Endothelial cell (in vitro differentiated cells): Measurements from ENCODE around the gene ICE1. TPM values are rescaled to one million over a fixed set of nuclear protein-coding genes. Genes with fewer than 3 reads are reported as not detected.

ENCODE experiments used
- DNase-seq: peaks from one replicate; pipeline ENCODE4 v3.0.0; 2021; ENCODE audit warnings: low spot score
- H3K27ac Mint-ChIP-seq: one replicate; pipeline ENCODE4 v1.8.0; 2021; ENCODE audit warnings: mixed read lengths, inconsistent platforms; ENCODE audit not compliant: unreplicated experiment
- H3K27me3 Mint-ChIP-seq: one replicate; pipeline ENCODE4 v1.8.0; 2021; ENCODE audit warnings: mild to moderate bottlenecking, moderate library complexity, mixed read lengths, inconsistent platforms; ENCODE audit not compliant: unreplicated experiment
- H3K36me3 Mint-ChIP-seq: one replicate; pipeline ENCODE4 v1.8.0; 2021; ENCODE audit warnings: mild to moderate bottlenecking, low read depth, mixed read lengths, inconsistent platforms; ENCODE audit not compliant: unreplicated experiment
- H3K4me1 Mint-ChIP-seq: one replicate; pipeline ENCODE4 v1.8.0; 2021; ENCODE audit warnings: mild to moderate bottlenecking, mixed read lengths, inconsistent platforms; ENCODE audit not compliant: unreplicated experiment
- H3K4me3 Mint-ChIP-seq: one replicate; pipeline ENCODE4 v1.8.0; 2021; ENCODE audit warnings: mild to moderate bottlenecking, mixed read lengths, inconsistent platforms; ENCODE audit not compliant: unreplicated experiment
- H3K9me3 Mint-ChIP-seq: one replicate; pipeline ENCODE4 v1.8.0; 2021; ENCODE audit warnings: mixed read lengths, inconsistent platforms; ENCODE audit not compliant: unreplicated experiment
- total RNA-seq: library from RNA; stranded (reverse); fragmentation: NEBNext Ultra II Directional; extraction: Animal tissue kit (Norgen Biotek cat#: 25700); gene quantifications from one replicate; pipeline ENCODE4 v1.2.1, GENCODE V29; 2021; ENCODE audit not compliant: unreplicated experiment
- TF ChIP-seq, protein P1 (sequence below): fragments of 200-600 bp; sonication (generic); IDR thresholded peaks from one replicate; pipeline ENCODE4 v1.5.0; 2021; ENCODE audit warnings: antibody characterized with exemption; ENCODE audit not compliant: unreplicated experiment

The ICE1 gene
- total RNA-seq, 1 donor from 2014 or later: 34.9 TPM

DNA sequence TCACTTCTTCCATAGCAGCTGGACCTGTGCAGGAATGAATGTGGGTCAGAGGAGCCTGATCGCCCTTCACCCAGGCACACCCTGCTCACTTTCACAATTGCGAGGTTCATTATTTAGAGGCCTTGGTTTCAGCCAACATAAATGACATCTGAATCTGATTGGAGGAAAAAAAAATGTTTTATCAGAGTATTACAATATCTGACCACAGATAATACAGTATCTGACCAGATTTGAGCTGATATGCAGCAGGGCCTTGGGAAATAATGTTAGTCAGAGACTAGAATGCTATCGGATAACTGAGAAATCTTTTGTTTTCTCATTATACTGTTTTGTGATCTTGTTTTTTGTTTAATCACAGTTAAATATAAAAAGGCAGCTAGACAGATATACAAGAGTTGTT, 7.7 kb downstream of the ICE1 start:
- no peak for DNase-seq
- Mint-ChIP-seq H3K4me1 (peaks cover 9% of the 10 kb centered on the region), H3K9me3 (no peaks in the 10 kb centered on the region), H3K36me3 (no peaks in the 10 kb centered on the region), H3K27me3 (no peaks in the 10 kb centered on the region), H3K27ac (no peak overlapping the region), H3K4me3 (no peak overlapping the region)
- TF ChIP-seq, protein P1, sequence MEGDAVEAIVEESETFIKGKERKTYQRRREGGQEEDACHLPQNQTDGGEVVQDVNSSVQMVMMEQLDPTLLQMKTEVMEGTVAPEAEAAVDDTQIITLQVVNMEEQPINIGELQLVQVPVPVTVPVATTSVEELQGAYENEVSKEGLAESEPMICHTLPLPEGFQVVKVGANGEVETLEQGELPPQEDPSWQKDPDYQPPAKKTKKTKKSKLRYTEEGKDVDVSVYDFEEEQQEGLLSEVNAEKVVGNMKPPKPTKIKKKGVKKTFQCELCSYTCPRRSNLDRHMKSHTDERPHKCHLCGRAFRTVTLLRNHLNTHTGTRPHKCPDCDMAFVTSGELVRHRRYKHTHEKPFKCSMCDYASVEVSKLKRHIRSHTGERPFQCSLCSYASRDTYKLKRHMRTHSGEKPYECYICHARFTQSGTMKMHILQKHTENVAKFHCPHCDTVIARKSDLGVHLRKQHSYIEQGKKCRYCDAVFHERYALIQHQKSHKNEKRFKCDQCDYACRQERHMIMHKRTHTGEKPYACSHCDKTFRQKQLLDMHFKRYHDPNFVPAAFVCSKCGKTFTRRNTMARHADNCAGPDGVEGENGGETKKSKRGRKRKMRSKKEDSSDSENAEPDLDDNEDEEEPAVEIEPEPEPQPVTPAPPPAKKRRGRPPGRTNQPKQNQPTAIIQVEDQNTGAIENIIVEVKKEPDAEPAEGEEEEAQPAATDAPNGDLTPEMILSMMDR: no peak

DNA sequence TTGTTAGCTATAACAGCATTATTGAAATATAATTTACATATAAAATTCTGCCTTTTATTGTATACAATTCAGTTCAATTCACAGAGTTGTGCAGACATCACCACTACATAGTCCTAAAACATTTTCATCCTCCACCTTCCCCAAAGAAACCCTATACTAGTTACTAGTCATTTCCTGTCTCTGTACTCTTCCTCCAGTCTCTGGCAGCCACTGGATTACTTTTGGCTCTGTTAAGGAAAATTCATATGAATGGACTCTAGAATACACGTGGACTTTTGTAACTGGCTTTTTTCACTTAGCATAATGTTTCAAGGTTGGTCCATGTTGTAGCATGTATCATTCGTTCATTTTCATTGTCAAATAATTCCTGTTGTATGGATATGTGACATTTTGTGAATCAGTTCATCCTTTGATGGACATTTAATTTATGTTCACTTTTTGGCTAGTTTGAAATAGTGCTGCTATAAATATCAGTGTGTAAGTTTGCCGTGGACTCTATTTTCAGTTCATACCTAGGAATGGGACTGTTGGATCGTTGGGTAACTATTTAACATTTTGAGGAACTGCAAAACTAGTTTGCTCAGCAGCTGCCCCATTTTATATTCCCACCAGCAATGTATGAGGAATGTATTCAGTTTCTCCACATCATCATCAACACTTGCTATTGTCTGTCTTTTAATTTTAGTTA, 9.7 kb downstream of the ICE1 start:
- TF ChIP-seq, protein P1: no peak
- Mint-ChIP-seq H3K4me3 (no peak overlapping the region), H3K27me3 (no peaks in the 10 kb centered on the region), H3K36me3 (no peaks in the 10 kb centered on the region), H3K4me1 (peaks cover 9% of the 10 kb centered on the region), H3K9me3 (no peaks in the 10 kb centered on the region), H3K27ac (no peak overlapping the region)
- DNase-seq: no peak

DNA sequence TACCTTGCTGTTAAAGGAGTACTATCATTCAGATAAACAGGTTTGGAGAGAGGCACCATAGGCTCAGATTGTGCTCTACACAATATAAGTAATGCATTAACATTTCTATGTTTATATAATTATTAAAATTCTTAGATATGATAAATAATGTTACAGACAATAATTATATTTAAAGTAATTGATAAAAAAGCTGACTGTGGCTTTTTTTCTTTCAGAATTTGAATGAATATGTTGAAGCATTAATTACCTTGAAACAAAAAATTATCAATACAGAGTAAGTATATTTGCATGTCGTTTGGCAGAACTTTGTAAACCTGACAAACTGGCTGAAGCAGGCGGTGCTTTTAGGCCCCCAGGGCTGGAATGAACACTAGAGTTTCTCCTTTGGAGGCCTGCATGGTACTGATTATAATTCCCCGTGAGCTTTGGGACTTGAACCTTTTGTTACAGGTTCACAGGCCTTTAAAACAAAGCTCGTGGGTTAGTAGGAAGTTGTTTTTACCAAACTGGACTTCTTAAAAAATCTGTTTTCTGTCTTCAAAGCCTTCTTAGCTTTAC, 13.8 kb downstream of the ICE1 start:
- H3K4me1 Mint-ChIP-seq: no peaks in the 10 kb centered on the region
- no peak overlapping the region for H3K27ac Mint-ChIP-seq

DNA sequence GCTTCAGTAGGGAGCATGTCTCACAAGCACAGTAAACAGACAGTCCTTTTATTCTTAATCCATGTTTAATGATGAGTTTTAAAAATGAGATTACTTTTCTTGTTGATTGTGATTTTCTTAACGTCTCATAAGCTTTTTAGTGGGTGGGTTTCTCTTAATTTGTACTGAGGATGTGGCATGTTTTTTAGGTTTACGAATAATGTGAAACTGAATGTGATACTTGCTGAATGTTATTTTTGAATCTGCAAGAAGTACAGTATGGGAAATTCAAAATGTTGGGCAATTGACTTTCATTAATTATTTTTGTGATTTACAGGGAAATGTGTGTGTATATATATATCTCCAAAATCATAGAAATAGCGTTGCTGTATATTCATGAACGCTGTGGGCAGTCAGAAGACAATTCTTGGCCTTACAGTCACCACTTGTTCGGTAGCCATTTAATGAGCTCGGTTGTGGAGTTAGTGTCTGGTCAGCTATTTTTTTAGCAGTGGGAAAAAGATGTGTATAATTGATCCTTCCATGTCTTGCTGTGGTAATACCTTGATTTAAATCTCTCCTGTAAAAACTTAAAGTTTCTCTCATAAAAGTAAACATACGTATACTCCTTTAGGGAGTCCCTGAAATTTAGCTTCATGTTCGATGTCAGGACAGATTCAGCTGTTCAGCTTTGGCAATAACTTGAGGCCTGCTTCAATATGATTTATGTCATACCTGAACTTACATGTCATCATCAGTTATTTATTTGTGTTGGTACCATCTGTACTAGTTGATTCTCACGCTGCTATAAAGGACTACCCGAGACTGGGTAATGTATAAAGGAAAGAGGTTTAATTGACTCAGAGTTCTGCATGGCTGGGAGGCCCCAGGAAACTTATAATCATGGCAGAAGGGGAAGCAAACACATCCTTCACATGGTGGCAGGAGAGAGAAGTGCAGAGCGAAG, 15.0 kb downstream of the ICE1 start:
- DNase-seq: no peak
- Mint-ChIP-seq H3K36me3 (peaks cover 10% of the 10 kb centered on the region), H3K4me1 (no peaks in the 10 kb centered on the region), H3K9me3 (no peaks in the 10 kb centered on the region), H3K27me3 (no peaks in the 10 kb centered on the region), H3K4me3 (no peak overlapping the region), H3K27ac (peak overlapping the region; percentile 54)
- TF ChIP-seq, protein P1: no peak

More for the DNA sequence above, 13.8 kb downstream of the ICE1 start:
- H3K36me3 Mint-ChIP-seq: peaks cover 10% of the 10 kb centered on the region
- no peak overlapping the region for H3K4me3 Mint-ChIP-seq
- TF ChIP-seq, protein P1: no peak
- no peaks in the 10 kb centered on the region for H3K9me3 Mint-ChIP-seq
- DNase-seq: no peak
- H3K27me3 Mint-ChIP-seq: no peaks in the 10 kb centered on the region

DNA sequence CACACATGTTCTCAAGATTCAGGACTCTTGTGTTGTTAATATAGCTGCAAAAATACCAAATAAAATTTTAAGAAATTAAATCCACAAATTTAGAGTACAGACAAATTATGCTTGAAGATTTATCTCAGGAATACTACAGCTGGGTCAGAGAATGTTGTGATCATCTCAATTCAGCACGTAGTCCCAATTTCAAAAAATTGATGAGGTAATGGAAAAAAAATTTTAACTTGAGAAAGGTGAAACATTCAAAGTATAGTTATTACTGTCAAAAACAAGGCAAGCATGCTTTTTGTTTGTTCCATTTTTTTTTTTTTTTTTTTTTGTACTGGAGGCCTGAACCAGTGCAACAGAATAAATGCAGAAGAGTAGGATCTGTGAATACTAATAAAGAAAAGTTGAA, 29.4 kb downstream of the ICE1 start:
- H3K27ac Mint-ChIP-seq: no peak overlapping the region
- no peak for DNase-seq
- H3K4me1 Mint-ChIP-seq: no peaks in the 10 kb centered on the region
- H3K4me3 Mint-ChIP-seq: no peak overlapping the region
- H3K36me3 Mint-ChIP-seq: peaks cover 3% of the 10 kb centered on the region
- no peaks in the 10 kb centered on the region for H3K27me3 Mint-ChIP-seq
- no peaks in the 10 kb centered on the region for H3K9me3 Mint-ChIP-seq
- TF ChIP-seq, protein P1: no peak
